DOHH2 (cell line): ENCODE results near the gene NNAT.

ENCODE experiments used
- EZH2phosphoT487 ChIP-seq: fragments of 200-600 bp; sonication (generic); IDR thresholded peaks from 2 replicates; pipeline ENCODE4 v1.6.1; 2017; ENCODE audit warnings: borderline replicate concordance, mild to moderate bottlenecking, antibody characterized with exemption, low read length, moderate library complexity, mixed read lengths
- TF ChIP-seq, protein P1 (sequence below): fragments of 200-600 bp; sonication (generic); IDR thresholded peaks from one replicate; pipeline ENCODE4 v1.5.1; 2014; ENCODE audit warnings: antibody characterized with exemption, mild to moderate bottlenecking, low read depth, low read length; ENCODE audit not compliant: poor library complexity, severe bottlenecking

- TF ChIP-seq, protein P1, sequence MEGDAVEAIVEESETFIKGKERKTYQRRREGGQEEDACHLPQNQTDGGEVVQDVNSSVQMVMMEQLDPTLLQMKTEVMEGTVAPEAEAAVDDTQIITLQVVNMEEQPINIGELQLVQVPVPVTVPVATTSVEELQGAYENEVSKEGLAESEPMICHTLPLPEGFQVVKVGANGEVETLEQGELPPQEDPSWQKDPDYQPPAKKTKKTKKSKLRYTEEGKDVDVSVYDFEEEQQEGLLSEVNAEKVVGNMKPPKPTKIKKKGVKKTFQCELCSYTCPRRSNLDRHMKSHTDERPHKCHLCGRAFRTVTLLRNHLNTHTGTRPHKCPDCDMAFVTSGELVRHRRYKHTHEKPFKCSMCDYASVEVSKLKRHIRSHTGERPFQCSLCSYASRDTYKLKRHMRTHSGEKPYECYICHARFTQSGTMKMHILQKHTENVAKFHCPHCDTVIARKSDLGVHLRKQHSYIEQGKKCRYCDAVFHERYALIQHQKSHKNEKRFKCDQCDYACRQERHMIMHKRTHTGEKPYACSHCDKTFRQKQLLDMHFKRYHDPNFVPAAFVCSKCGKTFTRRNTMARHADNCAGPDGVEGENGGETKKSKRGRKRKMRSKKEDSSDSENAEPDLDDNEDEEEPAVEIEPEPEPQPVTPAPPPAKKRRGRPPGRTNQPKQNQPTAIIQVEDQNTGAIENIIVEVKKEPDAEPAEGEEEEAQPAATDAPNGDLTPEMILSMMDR, result no peak
- no peak for TF ChIP-seq EZH2phosphoT487
Measured at GRCh38 chr20:37525810-37526209, 4.8 kb downstream of the NNAT start.
